ENCODE measurements around the gene HSPB8. TPM values are rescaled to one million over a fixed set of nuclear protein-coding genes. Genes with fewer than 3 reads are reported as not detected.

Gene HSPB8
- total and polyA plus RNA-seq, 2 of the 8 experiments (the other 6 are each of a cell fraction or from before 2014, with no cell fraction given), result 11.7 to 28.2 TPM

GRCh38 chr12:119230807-119231206 lies 52.1 kb downstream of the HSPB8 start (continued):
- TF ChIP-seq CTBP2 (IDR thresholded peaks at IDR 0.05; ENCODE audit: borderline replicate concordance, insufficient read depth, insufficient read length, low read length), result no peak
- TF ChIP-seq RAD21 (IDR thresholded peaks at IDR 0.05 in 1 of 2, conservative IDR thresholded peaks at IDR 0.05 in 1 of 2; ENCODE audit: low read depth in 2 of 2, low read length in 2 of 2), result no peak
- no peak for TF ChIP-seq SP4 (IDR thresholded peaks at IDR 0.05; ENCODE audit: low read length)
- no peak for TF ChIP-seq GTF2F1 (IDR thresholded peaks at IDR 0.05; ENCODE audit: borderline replicate concordance, low read depth, low read length)
- no peak for TF ChIP-seq TCF12 (IDR thresholded peaks at IDR 0.05; ENCODE audit: low read depth, low read length)
- TF ChIP-seq HDAC6 (IDR thresholded peaks at IDR 0.05; ENCODE audit: low read depth, low read length), result no peak

All from H1 (cell line).